Mesenchymal stem cell (in vitro differentiated cells and primary cell): ENCODE measurements around the gene NFIX.

Source experiments
- DNase-seq: peaks from one replicate; pipeline ENCODE4 v3.0.0-alpha.2; 2013
- H2AFZ ChIP-seq: one replicate; pipeline ENCODE4 v1.6.1; 2013; ENCODE audit warnings: low read depth, mild to moderate bottlenecking, control low read depth, inconsistent platforms, low read length, moderate library complexity
- H2AK5ac ChIP-seq: 2 replicates; pipeline ENCODE4 v1.6.1; 2013; ENCODE audit warnings: low read length, moderate library complexity, mild to moderate bottlenecking, inconsistent platforms; ENCODE audit not compliant: severe bottlenecking
- H2BK120ac ChIP-seq: one replicate; pipeline ENCODE4 v1.6.1; 2013; ENCODE audit warnings: low read depth, mild to moderate bottlenecking, inconsistent platforms, low read length, moderate library complexity
- H2BK12ac ChIP-seq, 2 experiments: one replicate each; pipeline ENCODE4 v1.6.1; 2013; ENCODE audit warnings: inconsistent platforms in 2 of 2, low read length in 2 of 2, mild to moderate bottlenecking in 2 of 2, moderate library complexity in 2 of 2, control low read depth in 1 of 2
- H2BK15ac ChIP-seq: one replicate; pipeline ENCODE4 v1.6.1; 2013; ENCODE audit warnings: mild to moderate bottlenecking, low read depth, inconsistent platforms; ENCODE audit not compliant: poor library complexity, severe bottlenecking
- H2BK5ac ChIP-seq: 2 replicates; pipeline ENCODE4 v1.6.1; 2013; ENCODE audit warnings: low read depth, mild to moderate bottlenecking, low read length, control low read depth, inconsistent platforms; ENCODE audit not compliant: poor library complexity, severe bottlenecking
- H3K14ac ChIP-seq, 2 experiments: one replicate each; pipeline ENCODE4 v1.6.1; 2013; ENCODE audit warnings: inconsistent platforms in 2 of 2, low read length in 2 of 2, control low read depth in 1 of 2, mild to moderate bottlenecking in 1 of 2, moderate library complexity in 1 of 2
- H3K18ac ChIP-seq, 2 experiments: one replicate each; pipeline ENCODE4 v1.6.1; 2013; ENCODE audit warnings: inconsistent platforms in 2 of 2, low read length in 2 of 2, control low read depth in 1 of 2, low read depth in 1 of 2, mild to moderate bottlenecking in 1 of 2
- H3K23ac ChIP-seq, 2 experiments: one replicate each; pipeline ENCODE4 v1.6.1; 2013; ENCODE audit warnings: inconsistent platforms in 2 of 2, low read length in 2 of 2, mild to moderate bottlenecking in 2 of 2, moderate library complexity in 2 of 2, control low read depth in 1 of 2
- H3K27ac ChIP-seq: 2 replicates; pipeline ENCODE4 v1.5.1; 2013; ENCODE audit warnings: mild to moderate bottlenecking, moderate library complexity, low read length, control low read depth, inconsistent platforms; ENCODE audit not compliant: poor library complexity, severe bottlenecking
- H3K27me3 ChIP-seq, 2 experiments: 2 replicates each; pipeline versions ENCODE4 v1.6.1 to v1.7.0; 2013; ENCODE audit warnings: low read length in 2 of 2, mild to moderate bottlenecking in 2 of 2, moderate library complexity in 2 of 2, control low read depth in 1 of 2, inconsistent platforms in 1 of 2; ENCODE audit not compliant: control insufficient read depth in 1 of 2, insufficient read depth in 1 of 2
- H3K36me3 ChIP-seq, 2 experiments: 2 replicates each; pipeline versions ENCODE4 v1.6.1 to v1.7.0; 2013; ENCODE audit warnings: low read length in 2 of 2, control low read depth in 1 of 2, inconsistent platforms in 1 of 2, low read depth in 1 of 2, mild to moderate bottlenecking in 1 of 2; ENCODE audit not compliant: insufficient read depth in 2 of 2, control insufficient read depth in 1 of 2
- H3K4ac ChIP-seq, 2 experiments: one replicate each; pipeline ENCODE4 v1.6.1; 2013; ENCODE audit warnings: inconsistent platforms in 2 of 2, low read length in 2 of 2, mild to moderate bottlenecking in 2 of 2, moderate library complexity in 2 of 2, control low read depth in 1 of 2, low read depth in 1 of 2
- H3K4me1 ChIP-seq: 2 replicates; pipeline ENCODE4 v1.6.1; 2013; ENCODE audit warnings: low read depth, low read length, control low read depth; ENCODE audit not compliant: control insufficient read depth, insufficient read depth
- H3K4me2 ChIP-seq: 2 replicates; pipeline ENCODE4 v1.6.1; 2013; ENCODE audit warnings: low read length, mild to moderate bottlenecking, inconsistent platforms; ENCODE audit not compliant: poor library complexity, severe bottlenecking
- H3K4me3 ChIP-seq, 2 experiments: 2 replicates each; pipeline versions ENCODE4 v1.5.1 to v1.7.0; 2013; ENCODE audit warnings: low read length in 2 of 2, mild to moderate bottlenecking in 2 of 2, control low read depth in 1 of 2, low read depth in 1 of 2; ENCODE audit not compliant: insufficient read depth in 1 of 2
- H3K79me1 ChIP-seq: replicated peaks from 2 replicates; pipeline ENCODE4 v1.6.1; 2013; ENCODE audit warnings: mild to moderate bottlenecking, control low read depth, low read length, inconsistent platforms; ENCODE audit not compliant: poor library complexity, severe bottlenecking
- H3K9ac ChIP-seq: 2 replicates; pipeline ENCODE4 v1.7.0; 2013; ENCODE audit warnings: mild to moderate bottlenecking, low read length, moderate library complexity
- H3K9me3 ChIP-seq: 2 replicates; pipeline ENCODE4 v1.7.0; 2013; ENCODE audit warnings: mild to moderate bottlenecking, low read length; ENCODE audit not compliant: control insufficient read depth
- H4K8ac ChIP-seq: one replicate; pipeline ENCODE4 v1.6.1; 2013; ENCODE audit warnings: inconsistent platforms, mild to moderate bottlenecking, low read length, moderate library complexity
- H4K91ac ChIP-seq: one replicate; pipeline ENCODE4 v1.6.1; 2013; ENCODE audit warnings: mild to moderate bottlenecking, low read length, inconsistent platforms
- WGBS: methylation state at CpG from one replicate; pipeline ENCODE4 v1.1.7; 2013; ENCODE audit warnings: mixed read lengths; 5-methylcytosine and 5-hydroxymethylcytosine counted together

The NFIX gene

GRCh38 chr19:13095934-13096927 lies 101.0 kb downstream of the NFIX start:
- H4K91ac ChIP-seq = peak overlapping the region; percentile 28
- no peaks in the 10 kb centered on the region for H3K9me3 ChIP-seq
- peaks cover 3 to 32% of the 10 kb centered on the region in 2 experiments for H3K36me3 ChIP-seq
- no peak overlapping the region for H3K9ac ChIP-seq
- H2AFZ ChIP-seq = no peak overlapping the region
- no peak overlapping the region for H2BK120ac ChIP-seq
- H2AK5ac ChIP-seq = no peak overlapping the region
- no peak overlapping the region for H3K18ac ChIP-seq
- H4K8ac ChIP-seq = no peak overlapping the region
- peak; percentile 36 for DNase-seq
- peaks cover 0 to 58% of the 10 kb centered on the region in 2 experiments for H3K27me3 ChIP-seq
- H3K79me1 ChIP-seq = no peaks in the 10 kb centered on the region
- H3K4ac ChIP-seq = no peak overlapping the region
- H2BK5ac ChIP-seq = no peak overlapping the region
- H2BK15ac ChIP-seq = no peak overlapping the region
- no peak overlapping the region for H3K4me2 ChIP-seq
- no peak overlapping the region for H3K27ac ChIP-seq
- peak overlapping the region in 1 of 2 experiments; percentile 27 for H3K23ac ChIP-seq
- H2BK12ac ChIP-seq = no peak overlapping the region
- 3% methylated on average over 28 of the region's 44 CpGs for WGBS
- H3K4me3 ChIP-seq = no peak overlapping the region
- H3K14ac ChIP-seq = no peak overlapping the region
- peaks cover 53% of the 10 kb centered on the region for H3K4me1 ChIP-seq

GRCh38 chr19:13097033-13097462 lies 101.8 kb downstream of the NFIX start:
- no peak for DNase-seq
- Histone ChIP-seq H3K27me3 (peaks cover 0 to 58% of the 10 kb centered on the region in 2 experiments), H2AFZ (no peak overlapping the region), H3K27ac (no peak overlapping the region), H3K36me3 (peaks cover 3 to 28% of the 10 kb centered on the region in 2 experiments), H4K91ac (no peak overlapping the region), H3K9ac (no peak overlapping the region), H3K18ac (no peak overlapping the region), H3K23ac (no peak overlapping the region), H2BK15ac (no peak overlapping the region), H3K4ac (no peak overlapping the region), H2BK12ac (no peak overlapping the region), H3K9me3 (no peaks in the 10 kb centered on the region), H3K4me3 (no peak overlapping the region), H3K4me2 (no peak overlapping the region), H3K4me1 (peaks cover 46% of the 10 kb centered on the region), H2BK5ac (no peak overlapping the region), H4K8ac (no peak overlapping the region), H3K14ac (no peak overlapping the region), H3K79me1 (peaks cover 2% of the 10 kb centered on the region), H2AK5ac (no peak overlapping the region), H2BK120ac (no peak overlapping the region)
- 4% methylated on average over 8 of the region's 20 CpGs for WGBS

GRCh38 chr19:13097463-13098258 lies 102.4 kb downstream of the NFIX start:
- H3K27me3 ChIP-seq = peaks cover 0 to 55% of the 10 kb centered on the region in 2 experiments
- no peak overlapping the region for H4K8ac ChIP-seq
- H3K27ac ChIP-seq = no peak overlapping the region
- no peak overlapping the region for H3K14ac ChIP-seq
- peak overlapping the region in 1 of 2 experiments; percentile 50 for H3K23ac ChIP-seq
- peaks cover 2% of the 10 kb centered on the region for H3K79me1 ChIP-seq
- H3K4me1 ChIP-seq = peaks cover 46% of the 10 kb centered on the region
- no peak overlapping the region for H3K18ac ChIP-seq
- WGBS = 3% methylated on average over 57 of the region's 69 CpGs
- DNase-seq = no peak
- H2AFZ ChIP-seq = no peak overlapping the region
- no peak overlapping the region for H3K4ac ChIP-seq
- no peaks in the 10 kb centered on the region for H3K9me3 ChIP-seq
- H3K9ac ChIP-seq = no peak overlapping the region
- H2BK5ac ChIP-seq = no peak overlapping the region
- no peak overlapping the region for H2BK15ac ChIP-seq
- H2BK12ac ChIP-seq = no peak overlapping the region
- peaks cover 3 to 28% of the 10 kb centered on the region in 2 experiments for H3K36me3 ChIP-seq
- peak overlapping the region; percentile 58 for H2BK120ac ChIP-seq
- no peak overlapping the region for H3K4me3 ChIP-seq
- H3K4me2 ChIP-seq = no peak overlapping the region
- peak overlapping the region; percentile 5 for H4K91ac ChIP-seq
- no peak overlapping the region for H2AK5ac ChIP-seq
